Astrocyte of the cerebellum (primary cell): ENCODE results near the gene FAM9A.
"Not testable (repeated sequence)": the region's sequence is repeated elsewhere in the genome, so short reads cannot be mapped to it uniquely, and the experiment has no call there.

ENCODE experiments used
- DNase-seq: peaks from one replicate; pipeline ENCODE4 v3.0.0-alpha.2; 2011; ENCODE audit warnings: low read depth
- H3K4me3 ChIP-seq: 2 replicates; pipeline ENCODE4 v1.5.1; 2011; ENCODE audit warnings: mild to moderate bottlenecking, low read depth, low read length, moderate library complexity
- in situ Hi-C: cut with HindIII; loops from 2 replicates; pipeline ENCODE4 v1.10.0; 2017; ENCODE audit warnings: low sequenced_read_pairs
- TF ChIP-seq, protein P1 (sequence below): IDR thresholded peaks from 2 replicates; pipeline ENCODE4 v1.5.1; 2012; ENCODE audit warnings: low read length, low read depth, moderate library complexity, mild to moderate bottlenecking; ENCODE audit errors: missing control alignments

FAM9A gene

DNA sequence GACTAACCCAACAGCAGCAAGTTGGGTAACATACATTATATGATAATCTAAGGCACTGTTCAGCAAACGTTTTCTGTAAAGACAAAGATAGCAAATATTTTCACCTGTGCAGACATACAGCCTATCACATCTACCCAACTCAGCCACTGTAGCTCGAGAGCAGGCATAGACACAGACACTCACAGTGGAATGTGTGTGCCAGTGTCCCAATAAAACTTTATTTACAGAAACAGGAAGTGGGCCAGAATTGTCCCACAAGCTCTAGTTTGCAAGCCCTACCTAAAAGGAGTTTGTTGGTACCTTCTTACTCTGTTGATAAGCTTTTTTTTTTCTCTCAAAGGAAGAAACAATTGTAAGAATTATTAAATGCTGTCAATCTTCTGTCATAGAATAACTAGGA, 11.9 kb upstream of the FAM9A start:
- TF ChIP-seq, protein P1, sequence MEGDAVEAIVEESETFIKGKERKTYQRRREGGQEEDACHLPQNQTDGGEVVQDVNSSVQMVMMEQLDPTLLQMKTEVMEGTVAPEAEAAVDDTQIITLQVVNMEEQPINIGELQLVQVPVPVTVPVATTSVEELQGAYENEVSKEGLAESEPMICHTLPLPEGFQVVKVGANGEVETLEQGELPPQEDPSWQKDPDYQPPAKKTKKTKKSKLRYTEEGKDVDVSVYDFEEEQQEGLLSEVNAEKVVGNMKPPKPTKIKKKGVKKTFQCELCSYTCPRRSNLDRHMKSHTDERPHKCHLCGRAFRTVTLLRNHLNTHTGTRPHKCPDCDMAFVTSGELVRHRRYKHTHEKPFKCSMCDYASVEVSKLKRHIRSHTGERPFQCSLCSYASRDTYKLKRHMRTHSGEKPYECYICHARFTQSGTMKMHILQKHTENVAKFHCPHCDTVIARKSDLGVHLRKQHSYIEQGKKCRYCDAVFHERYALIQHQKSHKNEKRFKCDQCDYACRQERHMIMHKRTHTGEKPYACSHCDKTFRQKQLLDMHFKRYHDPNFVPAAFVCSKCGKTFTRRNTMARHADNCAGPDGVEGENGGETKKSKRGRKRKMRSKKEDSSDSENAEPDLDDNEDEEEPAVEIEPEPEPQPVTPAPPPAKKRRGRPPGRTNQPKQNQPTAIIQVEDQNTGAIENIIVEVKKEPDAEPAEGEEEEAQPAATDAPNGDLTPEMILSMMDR, result no peak
- in situ Hi-C loops, result loop anchor here (5.0 kb wide), 1 partner anchor 34 kb away; no protein-coding TSS in a partner anchor
- no peak for DNase-seq
- H3K4me3 ChIP-seq, result no peak overlapping the region

- TF ChIP-seq, protein P1, result no peak
- DNase-seq, result no peak
- in situ Hi-C loops, result loop anchor here (5.0 kb wide), 1 partner anchor 36 kb away; no protein-coding TSS in a partner anchor
- H3K4me3 ChIP-seq, result no peak overlapping the region
Observed at GRCh38 chrX:8811611-8812010, 10.4 kb upstream of the FAM9A start.

- no peak overlapping the region for H3K4me3 ChIP-seq
- TF ChIP-seq, protein P1, result no peak
- in situ Hi-C loops, result no loop called here
- DNase-seq, result no peak
Observed at GRCh38 chrX:8808661-8809060, 7.5 kb upstream of the FAM9A start.

DNA sequence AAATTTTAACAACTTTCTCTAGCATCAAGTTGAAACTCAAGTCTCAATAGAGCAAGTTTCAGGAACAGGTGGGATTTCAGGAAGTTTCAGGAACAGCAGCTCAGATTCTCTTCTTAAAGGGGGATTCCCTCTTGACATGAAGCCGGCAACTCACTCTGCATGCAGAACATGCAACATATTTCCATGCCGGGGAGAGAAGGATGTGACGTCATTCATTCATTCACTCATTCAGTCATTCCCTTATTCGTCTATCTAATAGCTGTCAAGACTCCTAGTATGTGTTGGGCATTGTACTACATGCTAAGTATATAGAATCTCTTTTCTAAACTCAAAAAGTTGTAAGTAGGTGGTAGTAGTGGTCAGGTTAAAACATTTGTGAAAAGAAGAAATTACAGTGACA, 4.8 kb upstream of the FAM9A start:
- no peak overlapping the region for H3K4me3 ChIP-seq
- DNase-seq, result no peak
- in situ Hi-C loops, result no loop called here
- TF ChIP-seq, protein P1, result no peak

GRCh38 chrX:8805046-8805445, 3.9 kb upstream of the FAM9A start:
- in situ Hi-C loops, result no loop called here
- no peak overlapping the region for H3K4me3 ChIP-seq
- DNase-seq, result no peak
- TF ChIP-seq, protein P1, result no peak

DNA sequence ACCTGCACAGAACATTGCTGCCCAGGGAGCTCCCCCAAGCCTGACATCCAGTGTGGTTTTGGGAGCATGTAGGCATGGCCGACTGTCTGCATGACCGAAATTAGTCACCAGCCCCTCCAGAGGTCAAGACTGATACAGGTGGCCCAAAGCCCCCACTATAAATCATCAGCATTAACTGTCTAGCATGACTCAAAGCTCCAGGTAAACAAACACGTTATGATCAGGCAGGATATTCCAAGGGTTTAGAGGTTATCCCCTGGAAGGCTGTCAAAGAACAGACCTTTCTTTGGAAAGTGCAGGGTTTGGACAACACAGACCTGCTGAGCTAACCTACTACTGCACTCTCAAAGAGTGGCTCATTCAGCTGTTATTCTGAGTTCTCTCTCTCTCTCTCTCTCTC, 2.1 kb upstream of the FAM9A start:
- TF ChIP-seq, protein P1, result no peak
- no peak overlapping the region for H3K4me3 ChIP-seq
- in situ Hi-C loops, result no loop called here
- no peak for DNase-seq

DNA sequence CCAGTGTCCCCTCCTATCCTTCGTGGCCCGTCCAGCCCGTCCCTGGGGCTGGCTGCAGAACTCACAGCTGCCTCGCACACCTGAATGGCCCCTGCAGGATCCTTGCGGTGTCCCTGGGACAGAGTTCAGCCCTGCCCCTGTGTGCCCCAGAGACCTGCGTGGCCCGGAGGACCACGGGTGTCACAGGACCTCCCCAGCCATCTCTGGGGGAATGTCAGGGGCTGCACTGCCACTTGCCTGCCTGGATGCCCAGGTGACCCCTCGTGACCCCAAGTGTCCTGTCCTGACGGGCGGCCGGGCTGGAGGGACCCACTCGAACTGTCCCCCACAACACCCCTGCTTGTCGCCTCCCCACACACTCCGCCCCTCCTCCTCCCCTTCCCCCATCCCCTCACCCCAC, 832 bp downstream of the FAM9A start:
- H3K4me3 ChIP-seq, DNase-seq, in situ Hi-C loops: not testable (repeated sequence)

DNA sequence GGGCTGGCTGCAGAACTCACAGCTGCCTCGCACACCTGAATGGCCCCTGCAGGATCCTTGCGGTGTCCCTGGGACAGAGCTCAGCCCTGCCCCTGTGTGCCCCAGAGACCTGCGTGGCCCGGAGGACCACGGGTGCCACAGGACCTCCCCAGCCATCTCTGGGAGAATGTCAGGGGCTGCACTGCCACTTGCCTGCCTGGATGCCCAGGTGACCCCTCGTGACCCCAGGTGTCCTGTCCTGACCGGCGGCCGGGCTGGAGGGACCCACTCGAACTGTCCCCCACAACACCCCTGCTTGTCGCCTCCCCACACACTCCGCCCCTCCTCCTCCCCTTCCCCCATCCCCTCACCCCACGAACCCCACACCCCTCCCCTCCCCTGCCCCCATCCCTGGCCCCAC, 1.9 kb downstream of the FAM9A start:
- in situ Hi-C loops, DNase-seq, H3K4me3 ChIP-seq: not testable (repeated sequence)

DNA sequence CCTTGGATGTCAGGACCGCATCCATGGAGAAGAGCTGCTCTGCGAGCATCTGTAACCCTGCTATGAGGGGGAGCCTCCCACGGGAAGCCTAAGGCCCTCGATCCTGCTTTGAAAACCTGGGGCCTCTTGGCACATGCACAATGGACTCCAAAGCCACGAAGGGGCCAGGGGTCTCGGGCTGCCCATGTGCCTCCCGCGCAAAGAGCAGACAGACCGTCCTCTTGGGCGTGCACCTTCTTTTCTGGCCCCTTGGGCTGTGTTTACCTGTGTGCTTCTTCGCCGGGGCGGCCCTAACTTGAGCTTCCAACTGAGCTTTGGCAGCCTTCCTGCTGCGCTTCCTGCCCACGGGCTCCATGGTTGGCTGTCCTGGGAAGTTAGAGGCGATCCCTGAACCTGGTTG, 2.5 kb downstream of the FAM9A start:
- DNase-seq, in situ Hi-C loops, H3K4me3 ChIP-seq: not testable (repeated sequence)

DNA sequence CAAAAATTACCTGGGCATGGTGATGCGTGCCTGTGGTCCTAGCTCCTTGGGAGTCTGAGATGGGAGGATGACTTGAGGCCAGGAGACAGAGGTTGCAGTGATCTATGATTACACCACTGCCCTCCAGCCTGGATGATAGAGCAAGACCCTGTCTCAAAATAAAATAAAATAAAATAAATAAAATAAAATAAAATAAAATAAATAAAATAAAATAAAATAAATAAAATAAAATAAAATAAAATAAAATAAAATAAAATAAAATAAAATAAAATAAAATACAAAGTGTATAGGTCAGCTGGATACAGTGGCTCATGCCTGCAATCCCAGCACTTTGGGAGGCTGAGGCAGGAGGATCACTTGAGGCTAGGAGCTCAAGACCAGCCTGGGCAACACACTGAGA, 14.1 kb downstream of the FAM9A start:
- in situ Hi-C loops, DNase-seq, H3K4me3 ChIP-seq: not testable (repeated sequence)
